Subcutaneous abdominal adipose tissue (tissue), 5 donors: ENCODE measurements around the gene SMIM41.

Experiments used
- H3K27ac ChIP-seq: one replicate; pipeline ENCODE4 v1.7.0; 2013; ENCODE audit warnings: low read depth, mild to moderate bottlenecking, inconsistent platforms, low read length, moderate library complexity
- H3K27me3 ChIP-seq, 5 donors: one replicate each; pipeline ENCODE4 v1.7.0; 2013; ENCODE audit warnings: low read length in 5 of 5, inconsistent platforms in 1 of 5; ENCODE audit not compliant: control insufficient read depth in 5 of 5, insufficient read depth in 4 of 5
- H3K36me3 ChIP-seq, 5 donors: one replicate each; pipeline ENCODE4 v1.7.0; 2013; ENCODE audit warnings: low read length in 5 of 5; ENCODE audit not compliant: control insufficient read depth in 5 of 5, insufficient read depth in 5 of 5
- H3K4me1 ChIP-seq, 5 donors: one replicate each; pipeline ENCODE4 v1.7.0; 2013; ENCODE audit warnings: low read length in 5 of 5, mild to moderate bottlenecking in 3 of 5, moderate library complexity in 1 of 5; ENCODE audit not compliant: control insufficient read depth in 5 of 5, insufficient read depth in 5 of 5
- H3K4me3 ChIP-seq, 5 donors: one replicate each; pipeline ENCODE4 v1.7.0; 2013; ENCODE audit warnings: low read length in 5 of 5, low read depth in 1 of 5
- H3K9ac ChIP-seq, 5 donors: one replicate each; pipeline ENCODE4 v1.7.0; 2013; ENCODE audit warnings: low read length in 5 of 5, mild to moderate bottlenecking in 4 of 5, moderate library complexity in 3 of 5
- H3K9me3 ChIP-seq, 5 donors: one replicate each; pipeline ENCODE4 v1.7.0; 2013; ENCODE audit warnings: low read length in 5 of 5; ENCODE audit not compliant: control insufficient read depth in 5 of 5
- donor health status: healthy.
- donor health status: healthy.
- donor health status: healthy.
- donor health status: healthy.
- donor health status: healthy.

Gene SMIM41

GRCh38 chr12:52079576-52080402 lies at the start of gene SMIM41:
TSS of gene SMIM41 (plus strand) at chr12:52079704. CDS start at chr12:52079780, 76 bp downstream.
- Histone ChIP-seq H3K36me3 (peaks cover 0 to 46% (median 39%) of the 10 kb centered on the region in 5 donors), H3K9me3 (no peaks in the 10 kb centered on the region), H3K27me3 (peaks cover 0 to 8% (median 3%) of the 10 kb centered on the region in 5 donors), H3K4me3 (no peak within 1 kb of the TSS), H3K4me1 (peaks cover 4 to 29% (median 16%) of the 10 kb centered on the region in 5 donors), H3K9ac (no peak within 1 kb of the TSS), H3K27ac (no peak within 1 kb of the TSS)

GRCh38 chr12:52032446-52032803 lies 47.1 kb upstream of the SMIM41 start:
- H3K4me1 ChIP-seq, result peaks cover 7 to 41% (median 32%) of the 10 kb centered on the region in 5 donors
- H3K27me3 ChIP-seq, result no peaks in the 10 kb centered on the region
- peak overlapping the region; percentile 93 for H3K27ac ChIP-seq
- no peaks in the 10 kb centered on the region for H3K36me3 ChIP-seq
- H3K9me3 ChIP-seq, result no peaks in the 10 kb centered on the region
- peak overlapping the region; percentile 31 to 58 (median 46) for H3K4me3 ChIP-seq
- peak overlapping the region in 2 of 5 donors; percentile 38 to 52 for H3K9ac ChIP-seq

- peaks cover 7 to 44% (median 34%) of the 10 kb centered on the region in 5 donors for H3K4me1 ChIP-seq
- H3K9ac ChIP-seq, result peak overlapping the region; percentile 53 to 92 (median 76)
- peak overlapping the region; percentile 33 to 58 (median 53) for H3K4me3 ChIP-seq
- peak overlapping the region; percentile 100 for H3K27ac ChIP-seq
- H3K9me3 ChIP-seq, result no peaks in the 10 kb centered on the region
- H3K27me3 ChIP-seq, result no peaks in the 10 kb centered on the region
- H3K36me3 ChIP-seq, result no peaks in the 10 kb centered on the region
Observed at GRCh38 chr12:52032804-52033445, 46.6 kb upstream of the SMIM41 start.

- Histone ChIP-seq H3K27ac (peak overlapping the region; percentile 100), H3K4me3 (peak overlapping the region in 4 of 5 donors; percentile 20 to 53 (median 40)), H3K4me1 (peaks cover 7 to 50% (median 38%) of the 10 kb centered on the region in 5 donors)
Observed at GRCh38 chr12:52033446-52034140, 45.9 kb upstream of the SMIM41 start.

GRCh38 chr12:52035190-52035589 lies 44.3 kb upstream of the SMIM41 start:
- Histone ChIP-seq H3K27me3 (no peaks in the 10 kb centered on the region), H3K9me3 (no peaks in the 10 kb centered on the region), H3K36me3 (no peaks in the 10 kb centered on the region), H3K27ac (no peak overlapping the region), H3K9ac (no peak overlapping the region), H3K4me3 (no peak overlapping the region), H3K4me1 (peaks cover 7 to 60% (median 42%) of the 10 kb centered on the region in 5 donors)

More at GRCh38 chr12:52033446-52034140, 45.9 kb upstream of the SMIM41 start:
- H3K36me3 ChIP-seq, result no peaks in the 10 kb centered on the region
- H3K9me3 ChIP-seq, result no peaks in the 10 kb centered on the region
- no peaks in the 10 kb centered on the region for H3K27me3 ChIP-seq
- H3K9ac ChIP-seq, result peak overlapping the region; percentile 53 to 92 (median 76)

DNA sequence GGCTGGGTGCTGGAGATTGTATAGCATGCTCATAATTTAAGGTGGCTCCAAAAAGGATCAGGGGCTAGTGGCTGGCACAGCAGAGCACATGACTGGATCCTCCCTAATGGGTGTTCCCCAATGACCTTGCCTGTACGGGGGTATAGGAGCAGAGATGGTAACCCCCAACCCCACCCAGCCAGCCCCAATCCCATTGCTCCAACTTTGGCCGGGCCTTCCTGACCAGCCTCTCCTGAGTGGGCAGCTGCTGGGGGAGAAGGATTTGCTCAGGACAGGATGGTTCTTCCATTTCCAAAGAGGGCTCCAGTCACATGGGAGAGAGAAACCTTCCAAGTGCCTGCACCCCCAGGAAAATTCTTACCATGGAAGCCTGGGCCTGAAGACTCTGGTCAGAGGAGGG lies 43.6 kb upstream of the SMIM41 start:
- H3K27me3 ChIP-seq, result no peaks in the 10 kb centered on the region
- H3K9me3 ChIP-seq, result no peaks in the 10 kb centered on the region
- peaks cover 7 to 60% (median 42%) of the 10 kb centered on the region in 5 donors for H3K4me1 ChIP-seq
- no peaks in the 10 kb centered on the region for H3K36me3 ChIP-seq
- H3K27ac ChIP-seq, result peak overlapping the region; percentile 84
- H3K4me3 ChIP-seq, result peak overlapping the region in 1 of 5 donors; percentile 62
- peak overlapping the region in 2 of 5 donors; percentile 22 to 65 for H3K9ac ChIP-seq

- Histone ChIP-seq H3K9ac (peak overlapping the region; percentile 22 to 68 (median 57)), H3K4me1 (peaks cover 7 to 64% (median 42%) of the 10 kb centered on the region in 5 donors), H3K27me3 (no peaks in the 10 kb centered on the region), H3K9me3 (no peaks in the 10 kb centered on the region), H3K36me3 (no peaks in the 10 kb centered on the region), H3K27ac (peak overlapping the region; percentile 84), H3K4me3 (peak overlapping the region; percentile 19 to 62 (median 42))
Observed at GRCh38 chr12:52036587-52037171, 42.8 kb upstream of the SMIM41 start.

GRCh38 chr12:52037248-52037861 lies 42.1 kb upstream of the SMIM41 start:
- peaks cover 0 to 2% (median 0%) of the 10 kb centered on the region in 5 donors for H3K36me3 ChIP-seq
- H3K9ac ChIP-seq, result peak overlapping the region in 4 of 5 donors; percentile 56 to 77 (median 72)
- no peak overlapping the region for H3K27ac ChIP-seq
- H3K4me1 ChIP-seq, result peaks cover 4 to 65% (median 39%) of the 10 kb centered on the region in 5 donors
- no peaks in the 10 kb centered on the region for H3K9me3 ChIP-seq
- peak overlapping the region; percentile 41 to 73 (median 65) for H3K4me3 ChIP-seq
- no peaks in the 10 kb centered on the region for H3K27me3 ChIP-seq

DNA sequence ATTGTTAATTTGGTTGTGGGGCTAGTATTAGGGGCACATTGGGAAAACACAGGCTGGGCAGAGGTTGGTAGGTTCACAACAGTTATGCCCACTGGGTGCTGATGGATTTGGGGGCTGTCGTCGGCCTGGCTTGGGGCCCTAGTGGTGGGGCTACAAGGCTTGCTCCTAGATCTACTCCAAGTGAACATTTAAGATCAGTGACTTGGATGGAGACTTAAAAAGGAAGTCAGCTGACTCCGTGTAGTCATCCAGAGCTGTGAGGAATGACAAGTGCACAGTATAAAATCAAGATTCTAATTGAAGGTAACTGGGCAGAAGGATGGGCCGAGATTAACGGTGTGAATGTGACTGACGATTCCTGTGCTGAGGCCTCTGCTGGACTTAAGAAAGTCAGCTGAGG lies 41.1 kb upstream of the SMIM41 start:
- H3K27ac ChIP-seq, result peak overlapping the region; percentile 16
- peak overlapping the region in 3 of 5 donors; percentile 3 to 39 (median 38) for H3K4me3 ChIP-seq
- peaks cover 3 to 69% (median 43%) of the 10 kb centered on the region in 5 donors for H3K4me1 ChIP-seq
- peaks cover 0 to 3% (median 0%) of the 10 kb centered on the region in 5 donors for H3K36me3 ChIP-seq
- H3K27me3 ChIP-seq, result no peaks in the 10 kb centered on the region
- no peaks in the 10 kb centered on the region for H3K9me3 ChIP-seq
- no peak overlapping the region for H3K9ac ChIP-seq
